H9 (cell line): Measurements from ENCODE around the gene LIF. TPM values are rescaled to one million over a fixed set of nuclear protein-coding genes. Genes with fewer than 3 reads are reported as not detected.

Experiments
- DNase-seq: peaks from one replicate; pipeline ENCODE4 v3.0.0-alpha.2; 2017
- H2AFZ ChIP-seq: one replicate; pipeline ENCODE4 v1.6.1; 2013; ENCODE audit warnings: mild to moderate bottlenecking, low read length, control low read depth, moderate library complexity
- H2AK5ac ChIP-seq: 2 replicates; pipeline ENCODE4 v1.6.1; 2013; ENCODE audit warnings: low read length, control low read depth, mixed read lengths; ENCODE audit not compliant: insufficient read length
- H2BK120ac ChIP-seq: one replicate; pipeline ENCODE4 v1.6.1; 2013; ENCODE audit warnings: low read depth, mild to moderate bottlenecking, low read length, control low read depth, inconsistent platforms; ENCODE audit not compliant: poor library complexity, severe bottlenecking
- H2BK12ac ChIP-seq: 2 replicates; pipeline ENCODE4 v1.6.1; 2013; ENCODE audit warnings: low read length, control low read depth, mixed read lengths, low read depth; ENCODE audit not compliant: insufficient read length
- H2BK15ac ChIP-seq: 2 replicates; pipeline ENCODE4 v1.6.1; 2013; ENCODE audit warnings: low read depth, low read length, control low read depth
- H2BK20ac ChIP-seq: one replicate; pipeline ENCODE4 v1.6.1; 2013; ENCODE audit warnings: low read depth, mild to moderate bottlenecking, low read length, control low read depth, inconsistent platforms; ENCODE audit not compliant: poor library complexity, severe bottlenecking
- H2BK5ac ChIP-seq: 2 replicates; pipeline ENCODE4 v1.6.1; 2013; ENCODE audit warnings: low read length, control low read depth, mixed read lengths; ENCODE audit not compliant: insufficient read length
- H3K14ac ChIP-seq: 2 replicates; pipeline ENCODE4 v1.6.1; 2013; ENCODE audit warnings: low read length, control low read depth; ENCODE audit not compliant: insufficient read depth
- H3K18ac ChIP-seq: 2 replicates; pipeline ENCODE4 v1.6.1; 2013; ENCODE audit warnings: low read depth, mild to moderate bottlenecking, mixed read lengths, low read length, control low read depth; ENCODE audit not compliant: insufficient read length
- H3K23ac ChIP-seq: 2 replicates; pipeline ENCODE4 v1.6.1; 2013; ENCODE audit warnings: low read length, control low read depth, mixed read lengths, low read depth; ENCODE audit not compliant: insufficient read length
- H3K23me2 ChIP-seq: 2 replicates; pipeline ENCODE4 v1.6.1; 2013; ENCODE audit warnings: low read depth, mild to moderate bottlenecking, mixed read lengths, low read length, control low read depth; ENCODE audit not compliant: insufficient read length, poor library complexity, severe bottlenecking
- H3K27ac ChIP-seq: 2 replicates; pipeline ENCODE4 v1.5.1; 2013; ENCODE audit warnings: low read length, control low read depth, mixed read lengths, low read depth; ENCODE audit not compliant: insufficient read length
- H3K27me3 ChIP-seq: 2 replicates; pipeline ENCODE4 v1.6.1; 2013; ENCODE audit warnings: low read length, control low read depth, inconsistent platforms; ENCODE audit not compliant: insufficient read depth
- H3K4ac ChIP-seq: 2 replicates; pipeline ENCODE4 v1.6.1; 2013; ENCODE audit warnings: low read depth, mild to moderate bottlenecking, control low read depth, inconsistent platforms, low read length, moderate library complexity
- H3K4me1 ChIP-seq: 2 replicates; pipeline ENCODE4 v1.6.1; 2013; ENCODE audit warnings: low read length, control low read depth, inconsistent platforms; ENCODE audit not compliant: insufficient read depth
- H3K4me2 ChIP-seq: 2 replicates; pipeline ENCODE4 v1.6.1; 2013; ENCODE audit warnings: low read length, control low read depth, mixed read lengths; ENCODE audit not compliant: insufficient read length, insufficient read depth
- H3K56ac ChIP-seq: 2 replicates; pipeline ENCODE4 v1.6.1; 2013; ENCODE audit warnings: low read depth, mild to moderate bottlenecking, mixed read lengths, low read length, control low read depth; ENCODE audit not compliant: insufficient read length
- H3K79me1 ChIP-seq: 2 replicates; pipeline ENCODE4 v1.6.1; 2013; ENCODE audit warnings: low read depth, mild to moderate bottlenecking, moderate library complexity, low read length, control low read depth, inconsistent platforms; ENCODE audit not compliant: insufficient read depth, poor library complexity, severe bottlenecking
- H3K79me2 ChIP-seq: 2 replicates; pipeline ENCODE4 v1.6.1; 2013; ENCODE audit warnings: low read length, control low read depth, inconsistent platforms; ENCODE audit not compliant: insufficient read depth
- H3K9ac ChIP-seq: 2 replicates; pipeline ENCODE4 v1.6.1; 2013; ENCODE audit warnings: low read length, control low read depth, mixed read lengths; ENCODE audit not compliant: insufficient read length; ENCODE audit errors: extremely low read depth
- H3K9me3 ChIP-seq: one replicate; pipeline ENCODE4 v1.6.1; 2013; ENCODE audit warnings: low read depth, low read length, inconsistent platforms; ENCODE audit not compliant: control insufficient read depth
- H3T11ph ChIP-seq: one replicate; pipeline ENCODE4 v1.6.1; 2013; ENCODE audit warnings: mild to moderate bottlenecking, low read length, control low read depth, inconsistent platforms
- H4K20me1 ChIP-seq: one replicate; pipeline ENCODE4 v1.6.1; 2013; ENCODE audit not compliant: control insufficient read depth, insufficient read length, insufficient read depth
- H4K5ac ChIP-seq: 2 replicates; pipeline ENCODE4 v1.6.1; 2013; ENCODE audit warnings: low read depth, mild to moderate bottlenecking, mixed read lengths, low read length, control low read depth; ENCODE audit not compliant: insufficient read length
- H4K8ac ChIP-seq: replicated peaks from 2 replicates; pipeline ENCODE4 v1.6.1; 2013; ENCODE audit warnings: low read length, control low read depth, mixed read lengths, low read depth; ENCODE audit not compliant: insufficient read length
- H4K91ac ChIP-seq: 2 replicates; pipeline ENCODE4 v1.6.1; 2013; ENCODE audit warnings: low read depth, mild to moderate bottlenecking, moderate library complexity, mixed read lengths, low read length, control low read depth; ENCODE audit not compliant: insufficient read length
- H3K27ac Mint-ChIP-seq, 3 experiments: 2 replicates in 2 of 3; 3 replicates in 1 of 3; pipeline ENCODE4 v1.8.0; 2020 to 2021; ENCODE audit warnings: mixed read lengths in 3 of 3, mild to moderate bottlenecking in 1 of 3, moderate library complexity in 1 of 3
- H3K27me3 Mint-ChIP-seq: 2 replicates; pipeline ENCODE4 v1.8.0; 2021; ENCODE audit warnings: low read depth, mild to moderate bottlenecking, moderate library complexity, mixed read lengths
- H3K36me3 Mint-ChIP-seq, 3 experiments: 2 replicates in 2 of 3; 3 replicates in 1 of 3; pipeline ENCODE4 v1.8.0; 2020 to 2021; ENCODE audit warnings: low read depth in 3 of 3, mixed read lengths in 3 of 3; ENCODE audit not compliant: insufficient read depth in 1 of 3
- H3K4me1 Mint-ChIP-seq, 2 experiments: 2 replicates each; pipeline ENCODE4 v1.8.0; 2020; ENCODE audit warnings: mixed read lengths in 2 of 2
- H3K4me3 Mint-ChIP-seq, 2 experiments: 2 replicates in 1 of 2; 3 replicates in 1 of 2; pipeline ENCODE4 v1.8.0; 2020 to 2021; ENCODE audit warnings: mild to moderate bottlenecking in 2 of 2, mixed read lengths in 2 of 2, moderate library complexity in 1 of 2
- H3K9me3 Mint-ChIP-seq, 2 experiments: 2 replicates in 1 of 2; 3 replicates in 1 of 2; pipeline ENCODE4 v1.8.0; 2020; ENCODE audit warnings: mild to moderate bottlenecking in 2 of 2, mixed read lengths in 2 of 2, moderate library complexity in 1 of 2
- WGBS: extraction: QIAGEN DNeasy Blood & Tissue Kit; methylation state at CpG from one replicate; pipeline ENCODE4 v1.1.7; 2013; ENCODE audit warnings: missing lambda C conversion rate, low lambda C conversion rate, mixed read lengths; ENCODE audit not compliant: insufficient read length; ENCODE audit errors: extremely low coverage; 5-methylcytosine and 5-hydroxymethylcytosine counted together
- total RNA-seq: library from RNA; stranded (reverse); gene quantifications from 2 replicates; pipeline ENCODE4 v1.2.1, GENCODE V29; 2021
- TF ChIP-seq, protein P1 (sequence below): fragments of 200-600 bp; sonication (generic); conservative IDR thresholded peaks from 3 replicates; pipeline ENCODE4 v1.8.0; 2021; ENCODE audit warnings: antibody characterized with exemption, mild to moderate bottlenecking

LIF gene
- total RNA-seq, 1 experiment from 2014 or later = 6.1 TPM

DNA sequence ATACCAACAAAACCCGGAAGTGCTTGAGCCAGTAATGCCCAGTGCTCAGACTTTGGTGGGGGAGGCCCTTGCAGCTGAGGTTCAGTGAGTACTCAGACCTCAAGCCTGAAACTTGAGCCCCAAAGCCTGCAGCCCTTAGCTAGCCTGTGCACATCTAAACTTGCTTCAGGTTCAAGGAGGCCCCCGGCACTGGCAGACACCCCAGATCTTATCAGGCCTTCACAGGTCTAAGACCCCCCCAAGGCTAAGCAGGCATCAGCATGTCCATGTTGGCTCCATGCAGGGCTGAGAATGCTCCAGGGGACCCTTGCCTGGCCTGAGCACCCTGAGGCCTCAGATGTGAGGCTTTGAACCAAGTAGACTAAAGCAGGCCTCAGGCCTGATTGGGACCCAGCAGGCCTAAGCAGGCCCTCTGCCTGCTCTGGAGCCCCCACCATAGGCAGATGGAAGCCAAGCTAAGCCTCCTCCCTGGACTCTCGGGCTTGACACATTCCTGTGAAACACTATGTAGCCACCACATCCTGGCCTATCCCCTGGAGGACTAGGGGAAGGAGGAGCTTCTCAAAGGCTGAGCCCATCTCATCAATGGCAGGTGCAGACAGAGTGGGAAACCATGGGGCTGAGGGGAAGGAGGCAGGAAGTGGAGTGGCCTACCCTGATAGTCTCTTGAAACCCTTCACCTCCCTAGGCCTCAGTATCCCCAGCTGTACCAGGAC is 43.9 kb upstream of the LIF start:
- no peak overlapping the region for H3K56ac ChIP-seq
- Mint-ChIP-seq H3K27ac (no peak overlapping the region), H3K4me3 (peak overlapping the region; percentile 67 to 81; a peak in 3 of 5 replicates), H3K36me3 (peaks cover 4 to 14% (median 5%) of the 10 kb centered on the region in 3 experiments; a peak in 5 of 7 replicates), H3K9me3 (no peaks in the 10 kb centered on the region), H3K27me3 (no peaks in the 10 kb centered on the region), H3K4me1 (peaks cover 5 to 16% of the 10 kb centered on the region in 2 experiments)
- no peak overlapping the region for H2BK20ac ChIP-seq
- DNase-seq = no peak
- H3K9me3 ChIP-seq = no peaks in the 10 kb centered on the region
- H3K14ac ChIP-seq = no peak overlapping the region
- no peak overlapping the region for H3K18ac ChIP-seq
- H2BK120ac ChIP-seq = no peak overlapping the region
- no peak overlapping the region for H2AK5ac ChIP-seq
- no peak overlapping the region for H3T11ph ChIP-seq
- H4K8ac ChIP-seq = no peak overlapping the region
- peaks cover 8% of the 10 kb centered on the region for H3K23me2 ChIP-seq
- H3K27me3 ChIP-seq = no peaks in the 10 kb centered on the region
- H2BK15ac ChIP-seq = no peak overlapping the region
- H2BK12ac ChIP-seq = no peak overlapping the region
- TF ChIP-seq, protein P1, sequence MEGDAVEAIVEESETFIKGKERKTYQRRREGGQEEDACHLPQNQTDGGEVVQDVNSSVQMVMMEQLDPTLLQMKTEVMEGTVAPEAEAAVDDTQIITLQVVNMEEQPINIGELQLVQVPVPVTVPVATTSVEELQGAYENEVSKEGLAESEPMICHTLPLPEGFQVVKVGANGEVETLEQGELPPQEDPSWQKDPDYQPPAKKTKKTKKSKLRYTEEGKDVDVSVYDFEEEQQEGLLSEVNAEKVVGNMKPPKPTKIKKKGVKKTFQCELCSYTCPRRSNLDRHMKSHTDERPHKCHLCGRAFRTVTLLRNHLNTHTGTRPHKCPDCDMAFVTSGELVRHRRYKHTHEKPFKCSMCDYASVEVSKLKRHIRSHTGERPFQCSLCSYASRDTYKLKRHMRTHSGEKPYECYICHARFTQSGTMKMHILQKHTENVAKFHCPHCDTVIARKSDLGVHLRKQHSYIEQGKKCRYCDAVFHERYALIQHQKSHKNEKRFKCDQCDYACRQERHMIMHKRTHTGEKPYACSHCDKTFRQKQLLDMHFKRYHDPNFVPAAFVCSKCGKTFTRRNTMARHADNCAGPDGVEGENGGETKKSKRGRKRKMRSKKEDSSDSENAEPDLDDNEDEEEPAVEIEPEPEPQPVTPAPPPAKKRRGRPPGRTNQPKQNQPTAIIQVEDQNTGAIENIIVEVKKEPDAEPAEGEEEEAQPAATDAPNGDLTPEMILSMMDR = no peak
- H3K9ac ChIP-seq = no peak overlapping the region
- H3K4me1 ChIP-seq = no peaks in the 10 kb centered on the region; the same call in 1 of the 2 replicates
- H3K27ac ChIP-seq = no peak overlapping the region
- no peaks in the 10 kb centered on the region for H3K79me2 ChIP-seq
- H3K4ac ChIP-seq = no peak overlapping the region
- no peak overlapping the region for H4K5ac ChIP-seq
- WGBS = no CpG with 5 or more reads among the region's 3 CpGs
- H3K79me1 ChIP-seq = no peaks in the 10 kb centered on the region
- no peak overlapping the region for H4K91ac ChIP-seq
- H2BK5ac ChIP-seq = no peak overlapping the region
- H4K20me1 ChIP-seq = no peaks in the 10 kb centered on the region
- no peak overlapping the region for H3K23ac ChIP-seq
- H3K4me2 ChIP-seq = peak overlapping the region; percentile 85
- H2AFZ ChIP-seq = no peak overlapping the region
